BJ (cell line): ENCODE results near the gene C11orf54. TPM values are rescaled to one million over a fixed set of nuclear protein-coding genes. Genes with fewer than 3 reads are reported as not detected.

Source experiments
- CTCF ChIA-PET: fragments of 350-600 bp; formaldehyde crosslinking; extraction: SDS; loops from one replicate; lab custom pipeline; 2021; ENCODE audit warnings: antibody characterized with exemption, inconsistent platforms; lab: Yijun Ruan, JAX
- POLR2A ChIA-PET: fragments of 300-600 bp; sonication (Branson Sonifier 250); formaldehyde crosslinking; extraction: SDS; loops from one replicate; lab custom pipeline; 2021; ENCODE audit warnings: antibody characterized with exemption; lab: Charles Lee
- DNase-seq: peaks from one replicate; pipeline ENCODE4 v3.0.0-alpha.2; 2011; ENCODE audit warnings: low read depth
- H3K27me3 ChIP-seq: 2 replicates; pipeline ENCODE4 v1.6.0; 2011; ENCODE audit warnings: low read length; ENCODE audit not compliant: control insufficient read depth, insufficient read depth
- H3K36me3 ChIP-seq: 2 replicates; pipeline ENCODE4 v1.5.1; 2011; ENCODE audit warnings: low read length; ENCODE audit not compliant: control insufficient read depth, insufficient read depth
- H3K4me3 ChIP-seq: 2 replicates; pipeline ENCODE4 v1.5.1; 2011; ENCODE audit warnings: low read depth, mild to moderate bottlenecking, control low read depth, low read length
- polyA plus RNA-seq: library from polyadenylated mRNA; depleted of rRNA; stranded (reverse); fragments of >200 nt; gene quantifications from 2 replicates; pipeline ENCODE4 v1.2.3, GENCODE V29; 2011
- TF ChIP-seq, protein P1 (sequence below): IDR thresholded peaks from 2 replicates; pipeline ENCODE4 v1.5.1; 2011; ENCODE audit warnings: low read depth, mild to moderate bottlenecking, control low read depth, inconsistent platforms, low read length, moderate library complexity; ENCODE audit not compliant: insufficient read depth

The C11orf54 gene
- polyA plus RNA-seq, 1 experiment: 6.8 TPM

DNA sequence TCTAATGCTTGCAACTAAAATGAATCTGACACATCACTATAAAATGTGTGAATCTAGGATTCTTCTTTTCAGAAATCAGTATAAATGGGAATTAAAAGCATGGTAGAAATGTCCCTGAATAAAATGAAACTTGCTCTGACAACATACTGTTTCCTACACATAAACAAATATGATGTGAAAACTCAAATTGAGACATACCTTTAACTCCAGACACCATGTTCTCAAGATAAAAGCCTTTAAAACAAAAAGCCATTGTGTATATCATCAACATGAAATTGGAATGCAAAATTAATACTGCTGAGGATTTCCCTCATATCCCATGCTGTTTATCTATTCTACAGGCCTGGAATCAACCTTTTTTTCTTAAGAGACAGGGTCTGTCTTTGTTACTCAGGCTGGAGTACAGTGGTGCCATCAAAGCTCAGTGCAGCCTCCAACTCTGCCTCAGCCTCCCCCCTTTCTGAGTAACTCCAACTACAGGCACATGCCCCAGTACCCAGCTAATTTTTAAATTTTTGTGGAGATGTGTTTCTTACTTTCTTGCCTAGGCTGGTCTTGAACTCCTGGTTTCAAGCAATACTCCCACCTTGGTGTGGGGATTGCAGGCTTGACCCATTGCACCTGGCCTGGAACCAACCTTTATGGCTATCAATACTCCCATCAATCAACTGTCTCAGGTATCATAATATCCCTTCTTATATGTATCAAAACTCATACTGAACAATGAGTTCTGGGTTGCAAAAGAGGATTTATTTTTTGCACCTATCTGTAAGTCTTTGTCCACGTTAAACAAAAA lies 6.8 kb upstream of the C11orf54 start:
- H3K27me3 ChIP-seq: no peaks in the 10 kb centered on the region
- peaks cover 20% of the 10 kb centered on the region for H3K36me3 ChIP-seq
- ChIA-PET CTCF (no interaction called here), POLR2A (no interaction called here)
- TF ChIP-seq, protein P1, sequence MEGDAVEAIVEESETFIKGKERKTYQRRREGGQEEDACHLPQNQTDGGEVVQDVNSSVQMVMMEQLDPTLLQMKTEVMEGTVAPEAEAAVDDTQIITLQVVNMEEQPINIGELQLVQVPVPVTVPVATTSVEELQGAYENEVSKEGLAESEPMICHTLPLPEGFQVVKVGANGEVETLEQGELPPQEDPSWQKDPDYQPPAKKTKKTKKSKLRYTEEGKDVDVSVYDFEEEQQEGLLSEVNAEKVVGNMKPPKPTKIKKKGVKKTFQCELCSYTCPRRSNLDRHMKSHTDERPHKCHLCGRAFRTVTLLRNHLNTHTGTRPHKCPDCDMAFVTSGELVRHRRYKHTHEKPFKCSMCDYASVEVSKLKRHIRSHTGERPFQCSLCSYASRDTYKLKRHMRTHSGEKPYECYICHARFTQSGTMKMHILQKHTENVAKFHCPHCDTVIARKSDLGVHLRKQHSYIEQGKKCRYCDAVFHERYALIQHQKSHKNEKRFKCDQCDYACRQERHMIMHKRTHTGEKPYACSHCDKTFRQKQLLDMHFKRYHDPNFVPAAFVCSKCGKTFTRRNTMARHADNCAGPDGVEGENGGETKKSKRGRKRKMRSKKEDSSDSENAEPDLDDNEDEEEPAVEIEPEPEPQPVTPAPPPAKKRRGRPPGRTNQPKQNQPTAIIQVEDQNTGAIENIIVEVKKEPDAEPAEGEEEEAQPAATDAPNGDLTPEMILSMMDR: no peak
- H3K4me3 ChIP-seq: no peak overlapping the region
- DNase-seq: no peak

DNA sequence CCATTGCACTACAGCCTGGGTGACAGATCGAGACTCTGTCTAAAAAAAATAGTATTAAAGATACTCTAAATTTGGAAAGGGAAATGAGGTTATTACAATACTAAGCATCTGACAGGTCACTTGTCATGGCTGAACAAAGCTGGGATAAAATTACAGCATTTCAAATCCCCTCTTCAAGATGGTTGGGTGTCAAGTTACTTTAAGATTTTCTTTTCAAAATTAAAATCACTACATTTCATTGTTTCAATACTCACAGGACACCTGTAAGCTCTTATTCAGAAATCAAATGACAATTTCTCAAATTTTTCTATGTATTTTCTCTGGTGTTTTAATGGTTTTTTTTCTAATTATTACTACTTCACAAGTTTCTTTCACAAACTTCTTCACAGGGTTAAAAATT lies 5.8 kb upstream of the C11orf54 start:
- H3K27me3 ChIP-seq: no peaks in the 10 kb centered on the region
- CTCF ChIA-PET: interaction anchor here (1.4 kb wide), 1 partner anchor 10 kb away, joined by 4 read pairs; no protein-coding TSS in a partner anchor
- H3K4me3 ChIP-seq: no peak overlapping the region
- H3K36me3 ChIP-seq: peaks cover 15% of the 10 kb centered on the region
- no peak for DNase-seq
- POLR2A ChIA-PET: no interaction called here
- TF ChIP-seq, protein P1: no peak

DNA sequence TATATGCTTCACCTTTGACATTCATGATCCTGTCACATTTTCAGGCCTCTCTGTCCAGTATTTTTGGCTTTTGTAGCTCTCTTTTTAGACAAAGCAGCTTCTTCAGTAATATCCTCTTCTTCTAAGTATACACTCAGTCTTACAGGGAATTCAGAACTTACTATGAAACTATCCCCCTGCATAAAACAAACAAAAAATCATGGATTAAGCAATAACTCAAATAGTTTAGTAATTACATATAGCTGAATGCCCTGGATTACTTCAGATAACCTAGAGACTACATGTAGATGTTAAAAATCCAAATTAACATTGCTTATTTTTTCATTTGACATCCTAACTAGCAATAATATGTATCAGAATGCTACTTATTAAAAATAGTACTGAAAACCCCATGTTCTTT lies 5.3 kb upstream of the C11orf54 start:
- ChIA-PET POLR2A (no interaction called here), CTCF (interaction anchor here (0.6 to 1.4 kb wide), 2 partner anchors 9 to 59 kb away, joined by 3 to 4 read pairs; no protein-coding TSS in a partner anchor)
- no peak overlapping the region for H3K4me3 ChIP-seq
- DNase-seq: no peak
- TF ChIP-seq, protein P1: no peak
- no peaks in the 10 kb centered on the region for H3K27me3 ChIP-seq
- H3K36me3 ChIP-seq: peaks cover 15% of the 10 kb centered on the region

DNA sequence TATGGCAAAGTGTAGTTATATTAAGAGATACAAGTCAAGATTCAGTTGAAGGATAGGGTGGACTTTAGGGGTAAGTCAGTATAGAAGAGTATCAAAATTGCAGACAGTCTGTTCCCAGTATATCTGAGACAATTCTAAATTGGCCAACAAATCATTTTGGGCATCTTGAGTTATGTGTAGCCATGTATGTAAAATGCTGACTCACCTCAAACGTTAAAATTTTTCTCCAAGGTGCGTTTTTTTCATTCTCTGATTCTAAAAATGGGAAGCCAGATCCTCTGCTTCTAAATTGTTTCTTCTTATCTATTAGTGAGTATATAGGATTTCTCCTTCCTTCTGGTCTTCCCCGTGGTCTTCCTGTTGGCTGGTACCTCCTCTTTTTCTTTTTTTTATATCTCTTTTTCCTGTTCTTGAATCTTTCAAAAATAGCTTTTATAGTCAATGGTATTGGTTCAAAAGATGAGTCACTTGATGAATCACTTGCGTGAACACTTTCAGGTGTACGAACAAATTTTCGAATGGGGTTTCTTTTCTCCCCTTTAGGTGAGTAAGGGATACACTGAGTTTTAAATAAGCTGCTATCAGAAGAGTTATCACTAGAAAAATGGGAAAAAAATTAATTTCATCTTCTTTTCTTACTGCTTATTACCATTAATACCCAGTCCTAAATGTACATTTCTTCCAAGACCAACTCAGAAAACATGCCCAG lies 3.4 kb upstream of the C11orf54 start:
- Histone ChIP-seq H3K36me3 (peaks cover 13% of the 10 kb centered on the region), H3K27me3 (no peaks in the 10 kb centered on the region), H3K4me3 (no peak overlapping the region; the same call in 1 of the 2 replicates)
- no peak for DNase-seq
- POLR2A ChIA-PET: interaction anchor here (0.6 to 0.8 kb wide), 2 partner anchors 46 to 1005 kb away, joined by 3 read pairs; partner anchors contain the start of gene MED17
- CTCF ChIA-PET: interaction anchor here (0.6 to 1.6 kb wide), 3 partner anchors 24 to 577 kb away, joined by 3 read pairs; partner anchors contain the start of gene MED17
- TF ChIP-seq, protein P1: no peak

DNA sequence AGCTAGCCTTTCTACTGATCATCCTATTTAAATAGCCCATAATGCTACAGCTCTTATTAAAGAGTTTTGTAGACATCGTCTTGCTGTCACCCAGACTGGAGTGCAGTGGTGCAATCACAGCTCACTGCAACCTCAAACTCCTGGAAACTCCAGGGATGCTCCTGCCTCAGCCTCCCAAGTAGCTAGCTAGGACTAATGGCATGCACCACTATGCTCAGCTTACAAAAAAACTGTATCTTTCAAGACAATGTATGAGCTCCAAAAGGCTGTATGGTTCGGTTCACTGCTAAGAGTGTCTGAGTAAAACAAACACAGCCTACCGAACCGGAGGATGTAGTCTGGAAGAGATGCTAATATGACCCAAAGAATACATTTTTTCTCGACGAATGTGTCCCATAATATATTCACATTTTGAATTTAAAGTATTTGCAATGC lies 2.8 kb upstream of the C11orf54 start:
- no peak for DNase-seq
- ChIA-PET POLR2A (interaction anchor here (0.6 to 0.8 kb wide), 2 partner anchors 45 to 1004 kb away, joined by 3 read pairs; partner anchors contain the start of gene MED17), CTCF (interaction anchor here (0.6 to 1.6 kb wide), 3 partner anchors 23 to 578 kb away, joined by 3 read pairs; partner anchors contain the start of gene MED17)
- H3K36me3 ChIP-seq: peaks cover 15% of the 10 kb centered on the region
- TF ChIP-seq, protein P1: no peak
- no peaks in the 10 kb centered on the region for H3K27me3 ChIP-seq
- peak overlapping the region; percentile 82 for H3K4me3 ChIP-seq
